Endothelial cell (in vitro differentiated cells): ENCODE measurements around the gene ZNF638. TPM values are rescaled to one million over a fixed set of nuclear protein-coding genes. Genes with fewer than 3 reads are reported as not detected.

ENCODE experiments used
- DNase-seq: peaks from one replicate; pipeline ENCODE4 v3.0.0; 2021; ENCODE audit warnings: low spot score
- H3K27ac Mint-ChIP-seq: one replicate; pipeline ENCODE4 v1.8.0; 2021; ENCODE audit warnings: mixed read lengths, inconsistent platforms; ENCODE audit not compliant: unreplicated experiment
- H3K27me3 Mint-ChIP-seq: one replicate; pipeline ENCODE4 v1.8.0; 2021; ENCODE audit warnings: mild to moderate bottlenecking, moderate library complexity, mixed read lengths, inconsistent platforms; ENCODE audit not compliant: unreplicated experiment
- H3K36me3 Mint-ChIP-seq: one replicate; pipeline ENCODE4 v1.8.0; 2021; ENCODE audit warnings: mild to moderate bottlenecking, low read depth, mixed read lengths, inconsistent platforms; ENCODE audit not compliant: unreplicated experiment
- H3K4me1 Mint-ChIP-seq: one replicate; pipeline ENCODE4 v1.8.0; 2021; ENCODE audit warnings: mild to moderate bottlenecking, mixed read lengths, inconsistent platforms; ENCODE audit not compliant: unreplicated experiment
- H3K4me3 Mint-ChIP-seq: one replicate; pipeline ENCODE4 v1.8.0; 2021; ENCODE audit warnings: mild to moderate bottlenecking, mixed read lengths, inconsistent platforms; ENCODE audit not compliant: unreplicated experiment
- H3K9me3 Mint-ChIP-seq: one replicate; pipeline ENCODE4 v1.8.0; 2021; ENCODE audit warnings: mixed read lengths, inconsistent platforms; ENCODE audit not compliant: unreplicated experiment
- total RNA-seq: library from RNA; stranded (reverse); fragmentation: NEBNext Ultra II Directional; extraction: Animal tissue kit (Norgen Biotek cat#: 25700); gene quantifications from one replicate; pipeline ENCODE4 v1.2.1, GENCODE V29; 2021; ENCODE audit not compliant: unreplicated experiment
- TF ChIP-seq, protein P1 (sequence below): fragments of 200-600 bp; sonication (generic); IDR thresholded peaks from one replicate; pipeline ENCODE4 v1.5.0; 2021; ENCODE audit warnings: antibody characterized with exemption; ENCODE audit not compliant: unreplicated experiment

Gene ZNF638
- total RNA-seq, 1 donor from 2014 or later, result 144 TPM

DNA sequence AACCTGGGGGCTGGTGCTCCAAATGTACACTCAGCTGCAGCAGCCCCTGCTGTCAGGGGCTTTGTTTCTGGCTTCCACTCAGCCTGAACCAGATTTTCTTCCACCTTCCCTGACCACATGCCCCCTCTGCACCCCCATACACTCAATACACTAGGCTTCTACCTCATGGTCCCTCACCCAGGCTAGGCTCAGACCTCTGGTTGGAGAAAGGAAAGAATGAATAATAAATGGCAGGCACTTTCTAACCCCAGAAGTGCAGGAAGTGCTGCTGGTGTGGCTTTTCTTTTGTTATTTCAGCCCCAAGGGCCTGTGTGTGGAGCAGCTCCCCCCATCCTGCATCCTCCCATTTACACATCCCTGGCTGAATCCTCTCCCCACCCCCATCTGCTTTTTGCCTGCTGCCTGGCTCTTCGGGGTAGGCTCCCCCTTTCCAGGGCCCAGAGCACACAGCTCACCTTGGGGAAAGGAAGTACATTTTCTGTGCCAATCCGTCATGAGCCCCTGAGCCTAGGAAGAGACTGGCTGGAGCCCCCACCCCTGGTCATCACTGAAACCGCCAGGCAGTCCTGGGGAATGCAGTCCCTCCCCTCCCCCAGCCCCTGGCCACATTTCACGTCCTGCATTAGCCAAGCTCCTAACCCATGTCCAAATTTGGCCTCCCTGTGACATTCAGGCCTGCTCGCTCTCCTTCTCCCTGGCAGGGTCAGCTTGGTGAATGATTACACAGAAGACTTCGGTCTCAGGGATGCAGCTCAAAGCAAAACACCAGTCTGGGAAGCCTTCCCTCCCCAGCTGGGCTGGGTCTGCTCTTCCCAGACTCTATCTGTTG is 124.4 kb downstream of the ZNF638 start:
- Mint-ChIP-seq H3K4me1 (peaks cover 88% of the 10 kb centered on the region), H3K27me3 (peaks cover 25% of the 10 kb centered on the region), H3K27ac (peak overlapping the region; percentile 98), H3K36me3 (peaks cover 18% of the 10 kb centered on the region), H3K9me3 (no peaks in the 10 kb centered on the region), H3K4me3 (peak overlapping the region; percentile 88)
- peak; percentile 61 for DNase-seq
- TF ChIP-seq, protein P1, sequence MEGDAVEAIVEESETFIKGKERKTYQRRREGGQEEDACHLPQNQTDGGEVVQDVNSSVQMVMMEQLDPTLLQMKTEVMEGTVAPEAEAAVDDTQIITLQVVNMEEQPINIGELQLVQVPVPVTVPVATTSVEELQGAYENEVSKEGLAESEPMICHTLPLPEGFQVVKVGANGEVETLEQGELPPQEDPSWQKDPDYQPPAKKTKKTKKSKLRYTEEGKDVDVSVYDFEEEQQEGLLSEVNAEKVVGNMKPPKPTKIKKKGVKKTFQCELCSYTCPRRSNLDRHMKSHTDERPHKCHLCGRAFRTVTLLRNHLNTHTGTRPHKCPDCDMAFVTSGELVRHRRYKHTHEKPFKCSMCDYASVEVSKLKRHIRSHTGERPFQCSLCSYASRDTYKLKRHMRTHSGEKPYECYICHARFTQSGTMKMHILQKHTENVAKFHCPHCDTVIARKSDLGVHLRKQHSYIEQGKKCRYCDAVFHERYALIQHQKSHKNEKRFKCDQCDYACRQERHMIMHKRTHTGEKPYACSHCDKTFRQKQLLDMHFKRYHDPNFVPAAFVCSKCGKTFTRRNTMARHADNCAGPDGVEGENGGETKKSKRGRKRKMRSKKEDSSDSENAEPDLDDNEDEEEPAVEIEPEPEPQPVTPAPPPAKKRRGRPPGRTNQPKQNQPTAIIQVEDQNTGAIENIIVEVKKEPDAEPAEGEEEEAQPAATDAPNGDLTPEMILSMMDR, result no peak

DNA sequence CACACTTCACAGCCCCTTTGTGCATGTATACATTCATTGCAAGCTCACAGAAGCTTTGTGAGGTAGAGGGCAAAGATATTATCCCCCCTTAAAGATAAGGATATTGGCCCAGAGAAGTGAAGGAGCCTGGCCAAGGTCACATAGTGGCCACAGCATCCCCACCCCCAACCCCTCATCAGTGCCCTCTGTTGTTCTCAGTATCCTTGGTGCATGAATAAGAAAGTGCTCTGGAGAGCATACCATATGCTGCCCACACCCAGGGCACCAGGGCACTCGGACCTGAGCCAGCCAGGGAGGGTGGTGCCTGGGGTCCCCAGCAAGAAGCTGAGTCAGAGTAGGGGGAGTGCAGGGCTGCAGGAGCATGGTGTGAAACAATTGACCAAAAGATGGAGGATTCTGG is 125.0 kb downstream of the ZNF638 start:
- TF ChIP-seq, protein P1, result no peak
- H3K27ac Mint-ChIP-seq, result peak overlapping the region; percentile 98
- peaks cover 30% of the 10 kb centered on the region for H3K27me3 Mint-ChIP-seq
- H3K9me3 Mint-ChIP-seq, result no peaks in the 10 kb centered on the region
- H3K4me1 Mint-ChIP-seq, result peaks cover 88% of the 10 kb centered on the region
- no peak for DNase-seq
- peaks cover 24% of the 10 kb centered on the region for H3K36me3 Mint-ChIP-seq
- H3K4me3 Mint-ChIP-seq, result no peak overlapping the region

DNA sequence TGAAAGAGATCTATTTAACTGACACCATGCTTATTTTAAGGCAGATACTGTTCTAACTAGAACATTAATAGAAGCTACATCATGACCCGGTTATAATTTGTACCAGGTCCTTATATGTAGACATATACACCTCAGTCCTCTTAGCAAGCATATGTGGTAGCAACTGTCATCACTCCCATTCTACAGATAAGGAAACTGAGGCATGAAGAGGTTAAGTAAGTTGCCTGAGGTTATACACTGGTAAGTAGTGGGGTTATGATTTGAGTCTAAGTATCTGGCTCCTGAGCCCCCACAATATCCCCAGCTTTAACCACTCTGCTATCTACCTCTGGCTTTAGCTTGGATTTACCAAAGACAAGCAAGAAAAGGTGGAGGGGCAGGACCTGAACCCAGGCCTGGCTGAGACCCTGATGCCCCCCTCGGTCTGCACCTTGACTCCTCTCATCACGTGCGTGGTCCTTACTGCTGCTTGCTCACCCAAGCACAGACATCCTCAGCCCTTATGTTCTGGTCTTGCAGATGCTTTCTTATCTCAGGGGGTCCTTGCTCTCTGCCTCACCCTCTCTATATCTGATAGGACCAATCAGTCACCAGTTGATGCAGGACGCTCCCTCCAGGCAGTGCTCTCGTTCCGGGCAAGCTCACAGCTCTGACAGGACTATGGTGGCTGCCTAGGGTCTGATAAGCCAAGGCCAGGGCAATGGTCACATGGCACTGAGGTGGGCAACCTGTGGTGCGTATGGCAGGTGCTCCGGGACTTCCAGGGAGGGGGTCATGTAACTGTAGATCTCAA is 125.7 kb downstream of the ZNF638 start:
- Mint-ChIP-seq H3K36me3 (peaks cover 24% of the 10 kb centered on the region), H3K27ac (peak overlapping the region; percentile 57), H3K27me3 (peaks cover 30% of the 10 kb centered on the region), H3K4me1 (peaks cover 81% of the 10 kb centered on the region), H3K9me3 (no peaks in the 10 kb centered on the region), H3K4me3 (peak overlapping the region; percentile 65)
- TF ChIP-seq, protein P1, result no peak
- DNase-seq, result no peak

DNA sequence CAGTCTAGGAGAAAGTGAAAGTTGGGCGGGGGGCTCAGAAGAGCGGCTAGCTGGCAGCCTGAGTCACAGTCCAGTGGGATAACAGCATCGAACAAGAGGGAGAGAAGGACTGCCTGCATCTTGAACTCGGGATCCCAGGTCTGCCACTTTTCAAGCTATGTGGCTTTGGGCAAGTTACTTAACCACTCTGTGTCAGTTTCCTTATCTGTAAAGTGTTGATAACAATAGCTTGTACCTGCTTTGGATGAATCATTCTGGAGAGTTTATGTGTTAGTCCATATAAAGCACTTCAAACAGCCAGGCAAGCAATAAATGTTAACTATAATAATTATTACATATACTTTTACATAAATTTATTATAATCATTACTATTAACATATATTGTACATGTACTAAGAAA is 126.3 kb downstream of the ZNF638 start:
- H3K9me3 Mint-ChIP-seq, result no peaks in the 10 kb centered on the region
- TF ChIP-seq, protein P1, result no peak
- peak overlapping the region; percentile 57 for H3K27ac Mint-ChIP-seq
- H3K4me3 Mint-ChIP-seq, result peak overlapping the region; percentile 65
- peaks cover 24% of the 10 kb centered on the region for H3K36me3 Mint-ChIP-seq
- DNase-seq, result no peak
- H3K4me1 Mint-ChIP-seq, result peaks cover 75% of the 10 kb centered on the region
- peaks cover 30% of the 10 kb centered on the region for H3K27me3 Mint-ChIP-seq
